HG03095 (cell line): ENCODE results near the gene EOLA1.
"Not testable (repeated sequence)": the region's sequence is repeated elsewhere in the genome, so short reads cannot be mapped to it uniquely, and the experiment has no call there.

Experiments
- ATAC-seq: cut with Tn5 transposase; IDR thresholded peaks from one replicate; pipeline ENCODE4 v1.9.1; 2021; ENCODE audit warnings: moderate library complexity; ENCODE audit not compliant: unreplicated experiment

The EOLA1 gene

DNA sequence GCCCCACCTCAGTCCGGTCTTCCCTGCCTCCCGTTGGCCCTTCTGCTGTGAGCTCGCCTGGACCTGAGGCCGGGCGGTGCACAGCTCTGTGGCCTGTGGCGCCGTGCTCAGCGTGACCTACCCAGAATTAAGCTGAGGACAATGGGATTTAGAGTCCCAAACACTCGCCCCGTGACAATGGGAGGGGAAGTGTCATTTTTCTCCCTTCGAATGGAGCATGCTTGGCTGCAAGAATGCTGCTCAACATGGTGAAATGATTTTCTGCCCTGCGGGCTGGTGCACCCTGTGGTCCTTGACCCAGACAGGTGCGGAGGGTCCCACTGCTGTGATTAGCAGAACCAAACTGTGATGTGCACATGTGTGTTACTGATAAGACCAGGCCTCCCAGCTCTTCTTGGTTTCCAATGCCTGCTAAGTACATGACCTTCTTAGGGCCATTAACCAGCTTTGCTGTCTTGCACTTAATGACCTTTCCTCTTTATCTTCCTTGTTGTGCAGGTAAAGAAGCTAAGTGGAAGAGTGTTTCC, 772 bp downstream of the EOLA1 start:
- no peak for ATAC-seq

- peak; percentile 36 for ATAC-seq
Measured at GRCh38 chrX:149545545-149546543, 5.0 kb downstream of the EOLA1 start.

DNA sequence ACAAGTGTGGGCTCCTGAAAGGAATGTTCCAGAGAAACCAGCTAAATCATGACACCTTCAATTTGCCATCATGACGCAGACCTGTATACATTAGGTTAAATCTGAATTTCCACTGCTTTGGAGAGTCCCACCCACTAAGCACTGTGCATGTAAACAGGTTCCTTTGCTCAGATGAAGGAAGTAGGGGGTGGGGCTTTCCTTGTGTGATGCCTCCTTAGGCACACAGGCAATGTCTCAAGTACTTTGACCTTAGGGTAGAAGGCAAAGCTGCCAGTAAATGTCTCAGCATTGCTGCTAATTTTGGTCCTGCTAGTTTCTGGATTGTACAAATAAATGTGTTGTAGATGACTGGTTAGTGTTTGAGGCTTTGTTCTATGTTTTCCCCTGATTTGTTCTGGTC, 6.2 kb downstream of the EOLA1 start:
- not testable (repeated sequence) for ATAC-seq

GRCh38 chrX:149547782-149548181, 7.0 kb downstream of the EOLA1 start:
- not testable (repeated sequence) for ATAC-seq

DNA sequence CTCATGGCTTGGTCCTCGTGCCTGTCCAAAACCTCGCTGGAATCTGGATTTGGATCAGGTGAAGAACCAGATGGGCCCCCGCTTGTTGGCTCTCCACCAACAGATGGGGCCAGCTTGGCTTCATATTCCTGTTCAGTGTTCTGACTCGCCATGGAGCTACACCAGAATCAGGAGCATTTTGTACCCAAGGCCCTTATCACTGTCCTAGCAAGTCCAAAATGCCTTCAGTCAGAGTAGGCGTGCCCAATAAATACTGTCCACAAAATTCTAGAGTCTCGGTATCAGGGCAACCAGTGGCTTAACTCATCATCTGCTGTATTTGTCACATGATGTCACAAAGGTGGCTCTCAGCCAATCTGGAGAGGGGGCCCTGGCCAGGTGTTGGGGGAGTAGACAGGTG, 8.9 kb downstream of the EOLA1 start, which contains the start of gene HSFX3:
Gene HSFX3, minus strand, starts transcription at position 224 of the 400 bp plus-strand sequence. Its CDS starts 72 bp downstream, at position 152.
- ATAC-seq = not testable (repeated sequence)

- ATAC-seq = not testable (repeated sequence)
Measured at GRCh38 chrX:149550454-149550853, 9.6 kb downstream of the EOLA1 start.

DNA sequence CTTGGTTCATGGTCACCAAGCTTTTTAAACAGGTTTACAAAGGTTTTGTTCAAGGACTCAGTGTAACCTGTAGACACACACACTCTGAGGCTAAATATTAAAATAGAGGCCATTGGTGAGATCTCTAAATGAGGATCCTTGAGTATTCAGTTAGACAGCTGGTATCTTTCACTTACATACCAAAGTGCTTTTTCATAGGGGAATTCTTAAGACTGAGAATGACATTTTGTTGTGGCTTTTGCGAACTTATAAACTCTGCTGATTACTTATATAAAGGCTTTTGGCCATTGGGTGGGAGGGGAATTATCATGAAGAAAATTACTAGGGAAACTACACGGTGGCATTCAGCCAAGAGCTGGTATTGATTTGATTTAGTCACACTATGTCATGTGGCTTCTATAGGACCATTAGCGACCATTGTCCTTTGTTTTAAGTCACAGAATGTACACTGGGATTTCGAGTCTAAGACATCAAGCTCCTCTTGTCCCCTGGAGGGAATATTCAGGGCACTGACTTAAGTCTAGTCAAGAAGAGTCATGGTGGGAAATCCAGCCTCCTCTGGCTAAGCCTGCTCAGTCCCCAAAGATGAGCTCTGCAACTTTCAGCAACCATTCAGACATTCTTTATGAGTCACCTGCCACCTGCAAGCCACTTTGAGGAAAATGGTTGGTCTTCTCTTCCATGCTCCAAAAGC, 10.6 kb downstream of the EOLA1 start:
- ATAC-seq = not testable (repeated sequence)

GRCh38 chrX:149551939-149552248, 11.1 kb downstream of the EOLA1 start:
- ATAC-seq = not testable (repeated sequence)

GRCh38 chrX:149555251-149555650, 14.4 kb downstream of the EOLA1 start:
- not testable (repeated sequence) for ATAC-seq

DNA sequence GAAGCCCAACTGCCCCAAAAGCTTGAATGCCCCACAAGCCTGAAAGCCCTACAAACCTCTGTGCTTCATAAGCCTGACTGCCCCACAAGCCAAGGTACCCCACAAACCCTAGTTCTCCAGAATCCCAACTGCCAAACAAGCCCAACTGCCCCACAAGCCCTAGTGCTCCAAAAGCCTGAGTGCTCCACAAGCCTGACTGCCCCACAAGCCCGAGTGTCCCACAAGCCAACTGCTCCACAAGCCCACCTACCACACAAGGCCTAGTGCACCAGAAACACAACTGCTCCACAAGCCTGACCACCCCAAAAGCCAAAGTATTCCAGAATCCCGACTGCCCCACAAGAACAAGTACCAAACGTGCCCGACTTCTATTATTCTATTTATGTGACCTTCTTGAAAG, 22.5 kb downstream of the EOLA1 start:
- ATAC-seq = no peak

DNA sequence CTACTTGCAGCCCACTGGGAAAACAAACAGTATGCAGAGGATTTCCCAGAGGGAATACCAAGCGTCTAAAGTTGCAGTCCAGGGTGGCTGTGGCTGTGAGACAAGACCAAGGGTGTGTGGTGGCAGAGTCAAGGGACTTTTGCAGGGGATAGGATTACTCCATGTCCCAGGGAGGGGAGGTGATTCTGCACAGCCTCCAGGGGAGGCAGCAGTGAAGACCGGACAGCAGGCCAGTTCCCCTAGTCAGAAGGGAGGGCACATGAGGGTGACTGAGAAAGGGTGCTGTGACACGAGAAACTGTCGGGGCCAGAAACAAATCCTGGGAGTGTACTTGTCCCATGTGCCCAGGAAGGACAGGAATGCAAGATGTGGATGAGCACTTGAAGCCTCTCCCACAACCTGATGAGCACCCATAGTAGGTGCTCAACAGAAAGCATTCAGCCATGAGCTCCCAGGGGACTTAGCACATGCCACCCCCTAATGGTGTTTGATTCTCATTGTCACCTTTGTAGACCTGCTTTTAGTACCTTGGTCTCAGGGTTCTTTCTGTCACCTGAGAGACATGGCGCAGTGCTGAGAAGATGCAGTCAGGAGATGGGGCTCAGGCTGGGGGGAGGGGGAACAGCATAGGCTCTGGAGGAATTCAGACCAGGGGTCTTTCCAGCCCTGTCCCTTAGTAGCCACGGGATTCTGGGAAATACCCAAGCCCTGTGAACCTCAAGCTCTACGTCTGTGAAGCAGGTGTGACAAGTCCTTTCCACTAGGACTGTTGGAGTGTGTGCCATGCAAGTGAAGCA, 27.0 kb downstream of the EOLA1 start:
- no peak for ATAC-seq

GRCh38 chrX:149568701-149569296, 28.0 kb downstream of the EOLA1 start:
- no peak for ATAC-seq

- no peak for ATAC-seq
Measured at GRCh38 chrX:149569770-149570169, 29.0 kb downstream of the EOLA1 start.

DNA sequence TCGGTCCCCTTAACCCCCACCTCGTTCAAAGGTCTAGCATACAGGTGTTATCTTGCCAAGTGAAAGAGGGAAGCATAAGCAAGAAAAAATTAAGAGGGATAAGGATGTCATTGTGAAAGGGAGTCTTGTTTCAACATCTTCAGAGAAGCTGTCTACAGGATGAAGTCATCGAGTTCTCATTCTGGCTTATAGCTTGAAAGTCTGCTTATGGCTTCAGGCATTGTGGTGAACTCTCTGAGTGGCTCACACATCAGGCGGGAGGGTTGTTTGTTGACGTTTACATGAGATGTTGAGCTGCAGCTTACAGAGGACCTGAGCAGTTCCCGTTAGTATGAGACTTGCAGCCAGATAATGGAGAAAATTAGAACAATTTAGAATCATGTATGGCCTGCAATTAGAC, 29.9 kb downstream of the EOLA1 start:
- no peak for ATAC-seq

GRCh38 chrX:149571770-149572169, 31.0 kb downstream of the EOLA1 start:
- no peak for ATAC-seq

DNA sequence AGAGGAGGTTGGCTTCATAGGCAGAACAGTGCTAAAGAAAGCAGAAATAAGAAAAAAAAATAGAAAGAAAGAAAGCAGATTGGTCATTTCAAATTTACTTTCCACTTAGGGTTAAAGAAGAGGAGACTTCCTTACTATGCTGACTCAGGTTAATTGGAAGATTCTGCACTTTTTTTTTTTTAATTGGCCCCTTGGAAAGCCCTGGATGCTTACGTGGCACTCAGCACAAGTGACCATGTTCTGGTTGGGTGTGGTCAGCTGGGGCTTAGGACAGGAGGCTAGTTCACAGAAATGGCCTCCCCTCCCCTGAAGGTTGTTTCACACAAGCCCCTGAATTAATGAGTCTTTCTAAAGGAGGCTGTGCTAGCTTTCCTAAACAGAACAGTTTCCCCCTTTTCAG, 31.9 kb downstream of the EOLA1 start:
- no peak for ATAC-seq

GRCh38 chrX:149573456-149573855, 32.6 kb downstream of the EOLA1 start:
- ATAC-seq = peak; percentile 99

DNA sequence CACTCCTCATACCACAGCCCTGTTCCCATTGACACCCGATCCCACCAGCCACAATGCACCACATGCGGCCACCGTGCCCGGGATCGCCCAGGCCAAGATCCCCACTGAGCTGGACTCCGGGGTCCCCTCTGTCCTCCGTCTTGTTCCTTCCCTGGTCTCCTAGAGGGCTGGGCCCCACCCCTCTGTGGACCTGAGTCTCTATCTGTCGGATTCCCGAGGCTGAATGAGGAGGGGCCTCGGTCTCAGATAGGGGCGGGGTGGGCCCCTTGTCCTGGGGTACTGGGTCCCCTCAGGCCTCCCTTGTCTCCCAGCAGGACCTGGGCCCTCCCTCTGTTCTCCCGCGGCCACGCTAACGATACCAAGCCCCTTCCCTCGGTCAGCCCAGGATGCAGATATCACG, 44.8 kb downstream of the EOLA1 start:
- not testable (repeated sequence) for ATAC-seq

DNA sequence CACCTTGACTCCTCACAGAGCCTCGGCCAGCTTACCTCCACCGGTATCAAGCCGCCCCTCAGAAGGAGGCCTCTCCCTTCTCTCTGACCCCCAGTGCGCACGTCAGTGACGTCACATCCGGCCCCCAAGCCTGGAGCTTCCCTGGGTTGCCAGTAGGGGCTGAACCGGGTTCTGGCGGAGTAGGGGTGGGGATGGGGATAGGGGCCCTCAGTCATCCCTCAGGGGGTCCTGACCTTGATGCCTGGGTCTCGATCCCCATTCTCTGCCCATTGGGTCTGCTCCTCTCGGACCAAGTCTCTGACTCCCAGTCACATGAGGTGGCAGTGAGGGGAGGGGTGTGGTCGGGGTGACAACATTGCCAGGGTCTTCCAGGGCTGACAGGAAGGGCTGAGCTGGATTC, 46.5 kb downstream of the EOLA1 start, which contains the start of gene MAGEA9B:
Gene MAGEA9B, minus strand, starts transcription at position 101 of the 400 bp plus-strand sequence. CDS start 4,280 bp downstream, outside the sequence.
- not testable (repeated sequence) for ATAC-seq

DNA sequence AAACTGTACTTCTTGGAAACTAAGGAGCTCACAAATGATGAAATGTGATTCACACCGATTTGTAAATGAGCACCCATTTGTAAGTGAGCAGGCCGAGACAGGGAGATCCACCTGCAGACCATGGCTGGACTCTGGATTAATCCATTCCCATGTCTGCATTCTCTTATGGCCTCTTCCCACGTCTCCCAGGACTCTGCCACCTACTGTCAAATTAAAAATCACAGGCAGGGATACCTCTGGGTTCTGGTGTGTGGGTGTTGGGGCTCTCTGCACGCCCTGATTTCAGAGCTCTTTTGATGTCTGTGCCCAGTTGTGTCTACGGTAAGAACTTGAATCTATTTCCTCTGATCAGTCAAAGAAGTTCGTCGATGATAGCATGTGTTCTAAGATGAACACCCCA, 50.2 kb downstream of the EOLA1 start:
- ATAC-seq = not testable (repeated sequence)
